Measurements from ENCODE around the gene XRRA1.

- TF ChIP-seq SP1 (IDR thresholded peaks at IDR 0.05; ENCODE audit: low read depth) (no peak), EZH2 (IDR thresholded peaks at IDR 0.05) (no peak), POLR2A (IDR thresholded peaks at IDR 0.05; ENCODE audit: borderline replicate concordance, extremely low read depth, insufficient read depth, insufficient read length) (no peak)
- TF ChIP-seq, protein P1, sequence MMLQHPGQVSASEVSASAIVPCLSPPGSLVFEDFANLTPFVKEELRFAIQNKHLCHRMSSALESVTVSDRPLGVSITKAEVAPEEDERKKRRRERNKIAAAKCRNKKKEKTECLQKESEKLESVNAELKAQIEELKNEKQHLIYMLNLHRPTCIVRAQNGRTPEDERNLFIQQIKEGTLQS (IDR thresholded peaks at IDR 0.05), result no peak
These were observed 7.4 kb downstream of the XRRA1 start for GRCh38 chr11:74941492-74941891.
